Endothelial cell of hepatic sinusoid (primary cell): ENCODE measurements around the gene CCNJL.
"Not testable (repeated sequence)": the region's sequence is repeated elsewhere in the genome, so short reads cannot be mapped to it uniquely, and the experiment has no call there.

Experiments
- in situ Hi-C: cut with HindIII; loops from 2 replicates; pipeline ENCODE4 v1.10.0; 2017; ENCODE audit warnings: low sequenced_read_pairs

CCNJL gene

GRCh38 chr5:160266752-160267345 is 45.5 kb downstream of the CCNJL start:
- in situ Hi-C loops: no loop called here

GRCh38 chr5:160266044-160266443 is 46.3 kb downstream of the CCNJL start:
- in situ Hi-C loops: no loop called here

- in situ Hi-C loops: no loop called here
Measured at GRCh38 chr5:160263326-160263855, 49.0 kb downstream of the CCNJL start.

- in situ Hi-C loops: no loop called here
Measured at GRCh38 chr5:160262151-160263074, 50.0 kb downstream of the CCNJL start.

- in situ Hi-C loops: no loop called here
Measured at GRCh38 chr5:160260881-160261815, 51.2 kb downstream of the CCNJL start.

GRCh38 chr5:160260006-160260775 is 52.2 kb downstream of the CCNJL start:
- in situ Hi-C loops: no loop called here

GRCh38 chr5:160259341-160259740 is 53.0 kb downstream of the CCNJL start:
- in situ Hi-C loops: no loop called here

- in situ Hi-C loops: no loop called here
Measured at GRCh38 chr5:160254706-160255105, 57.7 kb downstream of the CCNJL start.

- in situ Hi-C loops: no loop called here
Measured at GRCh38 chr5:160253441-160253840, 58.9 kb downstream of the CCNJL start.

GRCh38 chr5:160252916-160253315 is 59.4 kb downstream of the CCNJL start:
- in situ Hi-C loops: no loop called here

GRCh38 chr5:160251406-160252155 is 60.8 kb downstream of the CCNJL start:
- in situ Hi-C loops: no loop called here

- in situ Hi-C loops: no loop called here
Measured at GRCh38 chr5:160250826-160251225, 61.5 kb downstream of the CCNJL start.

- in situ Hi-C loops: no loop called here
Measured at GRCh38 chr5:160250226-160250625, 62.1 kb downstream of the CCNJL start.

- in situ Hi-C loops: not testable (repeated sequence)
Measured at GRCh38 chr5:160249570-160249969, 62.8 kb downstream of the CCNJL start.

GRCh38 chr5:160245506-160246086 is 66.8 kb downstream of the CCNJL start:
- in situ Hi-C loops: no loop called here

GRCh38 chr5:160242145-160242544 is 70.2 kb downstream of the CCNJL start:
- in situ Hi-C loops: no loop called here

- in situ Hi-C loops: no loop called here
Measured at GRCh38 chr5:160240350-160240749, 72.0 kb downstream of the CCNJL start.

GRCh38 chr5:160237571-160238093 is 74.7 kb downstream of the CCNJL start:
- in situ Hi-C loops: no loop called here

GRCh38 chr5:160235731-160236130 is 76.6 kb downstream of the CCNJL start:
- in situ Hi-C loops: no loop called here
